ENCODE data around the gene ZBTB26. TPM values are rescaled to one million over a fixed set of nuclear protein-coding genes. Genes with fewer than 3 reads are reported as not detected.

ZBTB26 gene
- total RNA-seq, 4 donors from 2014 or later: 8.8 to 14.9 (median 12.4) TPM

DNA sequence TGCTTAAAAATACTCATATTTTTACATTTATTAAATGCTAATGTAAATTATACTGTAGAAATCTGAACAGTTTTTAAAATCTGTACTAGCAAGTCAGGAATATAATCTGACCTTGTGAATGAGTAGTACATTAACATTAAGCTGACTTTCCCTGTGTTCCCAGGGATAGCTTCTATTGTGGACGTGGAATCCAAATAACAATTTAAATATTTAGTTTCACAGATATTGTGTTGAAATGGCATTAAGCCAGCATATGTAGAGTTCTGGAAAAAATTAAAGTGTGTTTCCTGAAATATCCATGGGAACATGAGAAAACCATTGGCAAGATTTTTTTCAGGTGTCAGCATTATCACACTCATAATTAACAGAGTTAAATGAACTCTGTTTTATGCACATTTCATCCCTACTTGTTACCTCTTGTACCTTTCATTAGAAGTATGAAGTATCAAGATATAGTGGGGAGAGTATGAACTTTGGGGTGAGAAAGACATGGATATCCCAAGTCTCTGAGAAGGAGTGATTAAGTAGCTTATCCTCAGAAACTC lies 15.2 kb upstream of the ZBTB26 start:
- Histone ChIP-seq H3K4me1 (peaks cover 0 to 7% of the 10 kb centered on the region in 2 donors), H3K36me3 (no peaks in the 10 kb centered on the region), H3K4me3 (no peak overlapping the region), H3K27me3 (no peaks in the 10 kb centered on the region), H3K9me3 (no peaks in the 10 kb centered on the region), H3K27ac (no peak overlapping the region)
- no peak for DNase-seq
- TF ChIP-seq CTCF (IDR thresholded peaks at IDR 0.05): no peak
- TF ChIP-seq POLR2A (IDR thresholded peaks at IDR 0.05): no peak
- intact Hi-C loops (cut with DNase I; ENCODE audit: low total_unique reads): no loop called here

GRCh38 chr9:122944960-122945888 lies 13.9 kb upstream of the ZBTB26 start:
- no peaks in the 10 kb centered on the region for H3K36me3 ChIP-seq
- intact Hi-C loops (cut with DNase I; ENCODE audit: low total_unique reads): no loop called here
- TF ChIP-seq POLR2A (IDR thresholded peaks at IDR 0.05) (no peak), CTCF (IDR thresholded peaks at IDR 0.05) (no peak)
- H3K4me3 ChIP-seq: no peak overlapping the region
- H3K9me3 ChIP-seq: no peaks in the 10 kb centered on the region
- no peaks in the 10 kb centered on the region for H3K27me3 ChIP-seq
- H3K4me1 ChIP-seq: peaks cover 0 to 7% of the 10 kb centered on the region in 2 donors
- DNase-seq: no peak
- H3K27ac ChIP-seq: no peak overlapping the region

GRCh38 chr9:122941582-122942234 lies 10.4 kb upstream of the ZBTB26 start:
- no peak for DNase-seq
- Histone ChIP-seq H3K4me1 (peaks cover 0 to 2% of the 10 kb centered on the region in 2 donors), H3K27ac (peak overlapping the region; percentile 82 to 95), H3K27me3 (no peaks in the 10 kb centered on the region), H3K9me3 (no peaks in the 10 kb centered on the region), H3K4me3 (peak overlapping the region; percentile 79 to 99), H3K36me3 (no peaks in the 10 kb centered on the region)
- TF ChIP-seq POLR2A (IDR thresholded peaks at IDR 0.05) (no peak), CTCF (IDR thresholded peaks at IDR 0.05) (no peak)
- intact Hi-C loops (cut with DNase I; ENCODE audit: low total_unique reads): no loop called here

DNA sequence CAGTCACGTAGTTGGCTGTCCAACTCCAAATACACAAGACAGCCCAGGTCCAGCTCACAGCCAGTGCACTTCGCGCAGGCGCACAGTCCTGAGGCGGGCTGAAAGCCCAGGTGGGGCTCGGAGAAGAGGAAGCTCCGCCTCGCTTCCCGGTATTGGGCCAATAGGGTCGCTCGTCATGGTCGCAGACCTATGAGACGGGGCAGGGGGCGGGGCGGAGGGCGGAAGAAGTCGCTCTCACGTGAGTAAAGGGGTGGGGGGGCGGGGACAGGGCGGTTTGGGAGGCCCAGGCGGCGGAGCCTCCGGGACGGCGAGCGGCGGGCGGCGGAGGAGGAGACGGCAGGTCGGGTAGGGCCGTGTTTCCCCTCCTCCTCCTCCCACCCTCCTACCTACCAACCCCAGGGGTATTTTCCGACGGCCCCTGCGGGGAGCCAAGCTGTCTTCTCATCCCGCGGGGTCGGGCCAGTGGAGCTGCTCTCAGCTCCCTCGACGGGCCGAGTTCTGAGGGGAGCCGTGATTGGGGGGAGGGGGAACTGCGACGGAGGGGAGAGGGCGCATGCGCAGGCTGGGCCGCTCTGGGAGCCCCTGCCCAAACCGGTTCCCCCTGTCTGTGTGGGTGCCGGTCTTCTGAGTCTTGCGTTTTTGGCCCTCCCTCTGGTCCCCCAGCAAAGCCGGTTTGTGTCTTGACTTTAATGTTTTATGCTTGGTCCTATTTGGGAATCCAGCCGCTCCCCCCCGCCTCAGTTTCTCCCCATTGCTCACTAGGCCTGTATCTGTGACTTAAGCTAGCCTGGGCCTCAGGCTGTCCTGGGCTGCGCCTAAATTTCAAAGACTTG lies 9.7 kb upstream of the ZBTB26 start, which contains the start of gene RABGAP1:
Gene RABGAP1 (plus strand): TSS at position 272 of the 833 bp plus-strand sequence. CDS start 16,040 bp downstream, outside the sequence.
- peak; percentile 98 to 99 for DNase-seq
- TF ChIP-seq CTCF (IDR thresholded peaks at IDR 0.05) (no peak), POLR2A (IDR thresholded peaks at IDR 0.05) (peak; percentile 43 to 86)
- H3K4me3 ChIP-seq: peak within 1 kb of the TSS; percentile 79 to 99
- H3K9me3 ChIP-seq: no peaks in the 10 kb centered on the region
- H3K4me1 ChIP-seq: no peaks in the 10 kb centered on the region
- peak within 1 kb of the TSS; percentile 82 to 95 for H3K27ac ChIP-seq
- intact Hi-C loops (cut with DNase I; ENCODE audit: low total_unique reads): no loop called here
- no peaks in the 10 kb centered on the region for H3K27me3 ChIP-seq
- H3K36me3 ChIP-seq: no peaks in the 10 kb centered on the region

Data from uterus (tissue), 4 donors.